Measurements from ENCODE around the gene JPH4. TPM values are rescaled to one million over a fixed set of nuclear protein-coding genes. Genes with fewer than 3 reads are reported as not detected.
A peak's percentile ranks its signal among the peaks of the same experiment; 100 is the strongest.

Gene JPH4
- total RNA-seq, 4 donors from 2014 or later: 0.27 to 0.48 TPM; not detected in 2

DNA sequence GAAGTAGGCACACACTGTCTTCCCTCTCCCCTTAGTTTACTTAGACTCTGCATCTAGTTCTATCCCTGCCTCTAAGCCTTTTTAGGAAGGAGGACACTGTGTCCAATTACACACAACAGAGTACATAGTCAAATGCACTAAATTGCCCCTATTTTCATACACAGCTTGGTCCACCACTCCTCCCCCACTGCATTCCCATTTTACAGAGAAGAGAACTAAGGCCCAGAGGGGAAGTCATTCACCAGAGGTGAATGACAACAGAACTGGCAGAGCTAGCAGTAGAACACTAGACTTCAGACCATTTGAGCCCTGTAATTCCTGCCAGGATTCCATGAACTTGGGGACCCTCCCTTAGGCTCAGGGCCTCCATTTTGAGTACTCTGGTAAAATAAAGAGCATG, 1.1 kb upstream of the JPH4 start:
- TF ChIP-seq EP300 (IDR thresholded peaks at IDR 0.05; ENCODE audit: low read depth) (no peak), POLR2AphosphoS5 (IDR thresholded peaks at IDR 0.05) (no peak), POLR2A (IDR thresholded peaks at IDR 0.05) (no peak)
- TF ChIP-seq, protein P1, sequence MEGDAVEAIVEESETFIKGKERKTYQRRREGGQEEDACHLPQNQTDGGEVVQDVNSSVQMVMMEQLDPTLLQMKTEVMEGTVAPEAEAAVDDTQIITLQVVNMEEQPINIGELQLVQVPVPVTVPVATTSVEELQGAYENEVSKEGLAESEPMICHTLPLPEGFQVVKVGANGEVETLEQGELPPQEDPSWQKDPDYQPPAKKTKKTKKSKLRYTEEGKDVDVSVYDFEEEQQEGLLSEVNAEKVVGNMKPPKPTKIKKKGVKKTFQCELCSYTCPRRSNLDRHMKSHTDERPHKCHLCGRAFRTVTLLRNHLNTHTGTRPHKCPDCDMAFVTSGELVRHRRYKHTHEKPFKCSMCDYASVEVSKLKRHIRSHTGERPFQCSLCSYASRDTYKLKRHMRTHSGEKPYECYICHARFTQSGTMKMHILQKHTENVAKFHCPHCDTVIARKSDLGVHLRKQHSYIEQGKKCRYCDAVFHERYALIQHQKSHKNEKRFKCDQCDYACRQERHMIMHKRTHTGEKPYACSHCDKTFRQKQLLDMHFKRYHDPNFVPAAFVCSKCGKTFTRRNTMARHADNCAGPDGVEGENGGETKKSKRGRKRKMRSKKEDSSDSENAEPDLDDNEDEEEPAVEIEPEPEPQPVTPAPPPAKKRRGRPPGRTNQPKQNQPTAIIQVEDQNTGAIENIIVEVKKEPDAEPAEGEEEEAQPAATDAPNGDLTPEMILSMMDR (IDR thresholded peaks at IDR 0.05): no peak
- Histone ChIP-seq H3K27me3 (peaks cover 59% of the 10 kb centered on the region), H3K9me3 (no peaks in the 10 kb centered on the region), H3K36me3 (no peaks in the 10 kb centered on the region), H3K27ac (no peak overlapping the region), H3K4me1 (peaks cover 4 to 19% (median 18%) of the 10 kb centered on the region in 4 donors), H3K4me3 (no peak overlapping the region)
- DNase-seq: no peak
- intact Hi-C loops (cut with DNase I; ENCODE audit: low total_unique reads) (no loop called here), in situ Hi-C loops (cut with MboI; ENCODE audit: low pct_ligation_motif_present in 1 of 4, low pct_unique_long_range_greater_than_20kb in 1 of 4, low sequenced_read_pairs in 3 of 4) (no loop called here)

DNA sequence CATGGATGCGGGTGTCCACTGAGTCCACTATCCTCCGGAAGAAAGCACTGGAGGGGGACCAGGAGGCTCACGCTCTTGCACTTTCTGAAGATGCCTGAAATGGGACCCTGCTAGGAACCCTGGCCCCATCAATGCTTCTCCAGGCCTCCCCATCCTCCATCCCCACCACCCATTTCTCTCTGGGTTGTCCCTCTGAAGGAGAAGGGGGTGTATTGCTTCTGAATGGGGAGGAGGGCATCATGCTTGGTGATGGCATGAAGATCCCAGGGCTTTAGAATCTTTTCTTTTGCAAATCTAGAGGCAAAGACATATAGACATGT, 681 bp upstream of the JPH4 start:
- 77 to 80% methylated on average over 1 to 3 of the region's 3 CpGs for WGBS, 2 donors (ENCODE audit: low coverage in 1 of 2)
- Histone ChIP-seq H3K36me3 (no peaks in the 10 kb centered on the region), H3K4me1 (peaks cover 4 to 19% (median 18%) of the 10 kb centered on the region in 4 donors), H3K27ac (no peak overlapping the region), H3K27me3 (peaks cover 64% of the 10 kb centered on the region), H3K9me3 (no peaks in the 10 kb centered on the region), H3K4me3 (no peak overlapping the region)
- DNase-seq: no peak
- in situ Hi-C loops (cut with MboI; ENCODE audit: low pct_ligation_motif_present in 1 of 4, low pct_unique_long_range_greater_than_20kb in 1 of 4, low sequenced_read_pairs in 3 of 4) (no loop called here), intact Hi-C loops (cut with DNase I; ENCODE audit: low total_unique reads) (no loop called here)
- no peak for TF ChIP-seq EP300 (IDR thresholded peaks at IDR 0.05; ENCODE audit: low read depth)
- no peak for TF ChIP-seq POLR2A (IDR thresholded peaks at IDR 0.05)
- TF ChIP-seq POLR2AphosphoS5 (IDR thresholded peaks at IDR 0.05): no peak
- TF ChIP-seq, protein P1 (IDR thresholded peaks at IDR 0.05): no peak

DNA sequence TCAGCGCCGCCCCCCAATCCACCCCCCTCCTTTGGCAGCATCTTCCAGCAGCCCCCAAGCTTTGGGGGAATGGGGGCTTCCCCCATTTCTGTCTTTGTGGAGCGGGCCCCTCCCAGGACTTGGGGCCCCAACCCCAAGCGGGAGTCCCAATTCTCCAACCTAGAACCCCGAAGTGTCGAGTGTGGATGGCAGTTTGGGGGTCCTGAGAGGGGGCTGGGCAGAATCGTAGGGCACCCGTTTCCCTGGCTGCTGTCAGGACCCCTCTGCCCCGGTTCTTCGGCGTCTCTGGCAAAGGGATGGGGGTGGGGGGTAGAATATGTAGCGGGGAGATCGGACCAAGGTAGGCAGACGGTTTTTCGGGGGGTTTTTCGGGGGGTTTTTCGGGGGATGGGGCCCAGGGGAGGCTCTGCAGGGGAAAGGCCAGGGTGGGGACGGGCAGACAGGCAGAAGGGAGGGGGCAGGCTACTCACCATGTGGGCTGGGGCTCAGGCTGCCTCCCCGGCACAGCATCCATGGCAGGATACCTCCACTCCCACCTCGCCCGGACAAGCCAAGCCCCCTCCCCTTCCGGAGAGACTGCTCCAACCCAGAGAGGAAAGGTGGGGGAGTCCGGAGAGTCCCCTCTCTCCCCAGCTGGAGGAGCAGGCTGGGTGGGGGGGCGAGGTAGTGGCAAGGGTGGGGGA, 739 bp downstream of the JPH4 start:
- no peak for DNase-seq
- Histone ChIP-seq H3K9me3 (no peaks in the 10 kb centered on the region), H3K4me3 (peak overlapping the region in 1 of 4 donors; percentile 40), H3K36me3 (no peaks in the 10 kb centered on the region), H3K27me3 (peaks cover 67% of the 10 kb centered on the region), H3K27ac (no peak overlapping the region), H3K4me1 (peaks cover 4 to 19% (median 18%) of the 10 kb centered on the region in 4 donors)
- no peak for TF ChIP-seq POLR2AphosphoS5 (IDR thresholded peaks at IDR 0.05)
- TF ChIP-seq POLR2A (IDR thresholded peaks at IDR 0.05): no peak
- TF ChIP-seq EP300 (IDR thresholded peaks at IDR 0.05; ENCODE audit: low read depth): no peak
- TF ChIP-seq, protein P1 (IDR thresholded peaks at IDR 0.05): no peak
- in situ Hi-C loops (cut with MboI; ENCODE audit: low pct_ligation_motif_present in 1 of 4, low pct_unique_long_range_greater_than_20kb in 1 of 4, low sequenced_read_pairs in 3 of 4) (no loop called here), intact Hi-C loops (cut with DNase I; ENCODE audit: low total_unique reads) (no loop called here)
- 0 to 9% methylated on average over 2 to 23 of the region's 24 CpGs for WGBS, 2 donors (ENCODE audit: low coverage in 1 of 2)

DNA sequence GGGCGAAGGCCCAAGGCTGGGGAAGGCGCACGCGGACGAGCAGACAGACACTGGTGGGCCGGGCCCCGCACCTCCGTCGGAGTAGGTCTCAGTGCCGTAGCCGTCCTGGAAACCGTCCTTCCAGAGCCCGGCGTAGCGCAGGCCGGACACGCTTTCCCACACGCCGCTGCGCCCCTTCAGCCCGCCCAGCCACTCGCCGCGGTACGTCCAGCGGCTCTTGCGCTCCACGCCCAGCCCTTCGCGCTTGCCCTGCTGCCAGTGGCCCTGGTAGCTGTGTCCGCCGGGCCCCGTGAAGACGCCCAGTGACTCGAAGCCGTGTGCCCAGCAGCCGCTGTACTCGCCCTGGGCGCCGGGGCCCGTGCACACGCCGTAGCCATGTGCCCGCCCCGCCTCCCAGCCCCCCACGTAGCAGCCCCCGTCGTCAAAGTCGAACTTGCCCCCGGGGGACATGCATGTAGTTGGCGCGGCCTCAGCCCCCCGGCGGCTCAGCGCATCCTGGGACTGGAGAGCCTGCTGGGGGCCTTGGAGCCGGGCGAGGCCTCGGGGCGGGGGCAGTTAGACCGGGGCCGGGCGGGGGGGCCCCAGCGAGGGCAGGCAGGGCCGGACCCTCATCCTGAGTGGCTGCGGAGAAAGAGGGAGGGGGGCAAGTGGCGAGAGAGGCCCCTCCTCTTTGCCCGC, 1.4 kb downstream of the JPH4 start:
- H3K27me3 ChIP-seq: peaks cover 60% of the 10 kb centered on the region
- TF ChIP-seq, protein P1 (IDR thresholded peaks at IDR 0.05): no peak
- no peak for TF ChIP-seq POLR2AphosphoS5 (IDR thresholded peaks at IDR 0.05)
- no peak for TF ChIP-seq EP300 (IDR thresholded peaks at IDR 0.05; ENCODE audit: low read depth)
- no peak for TF ChIP-seq POLR2A (IDR thresholded peaks at IDR 0.05)

More for the DNA sequence above, 1.4 kb downstream of the JPH4 start:
- H3K36me3 ChIP-seq: no peaks in the 10 kb centered on the region
- intact Hi-C loops (cut with DNase I; ENCODE audit: low total_unique reads) (no loop called here), in situ Hi-C loops (cut with MboI; ENCODE audit: low pct_ligation_motif_present in 1 of 4, low pct_unique_long_range_greater_than_20kb in 1 of 4, low sequenced_read_pairs in 3 of 4) (no loop called here)
- 11% methylated on average over 46 of the region's 67 CpGs; no CpG with 5 or more reads in 1 of the 2 donors for WGBS, 2 donors (ENCODE audit: low coverage in 1 of 2)
- peaks cover 4 to 19% (median 18%) of the 10 kb centered on the region in 4 donors for H3K4me1 ChIP-seq
- H3K27ac ChIP-seq: no peak overlapping the region
- no peak for DNase-seq
- peak overlapping the region in 2 of 4 donors; percentile 11 to 40 for H3K4me3 ChIP-seq
- H3K9me3 ChIP-seq: no peaks in the 10 kb centered on the region

All from transverse colon (tissue), 4 donors.